ENCODE data around the gene TOM1L2.

Gene TOM1L2

GRCh38 chr17:17873450-17873991, 98.7 kb downstream of the TOM1L2 start:
- peaks cover 30% of the 10 kb centered on the region for H3K36me3 ChIP-seq (ENCODE audit: control insufficient read depth, insufficient read depth, low read length)
- H3K27ac ChIP-seq (ENCODE audit: insufficient read depth, low read length, poor library complexity, severe bottlenecking): no peak overlapping the region
- no peaks in the 10 kb centered on the region for H3K4me1 ChIP-seq (ENCODE audit: control insufficient read depth, insufficient read depth, low read length, poor library complexity, severe bottlenecking)
- DNase-seq: no peak
- H3K9me3 ChIP-seq (ENCODE audit: control insufficient read depth, low read length): no peaks in the 10 kb centered on the region
- no peak overlapping the region for H3K4me3 ChIP-seq (ENCODE audit: insufficient read depth, low read depth, low read length, poor library complexity, severe bottlenecking)
- no peaks in the 10 kb centered on the region for H3K27me3 ChIP-seq (replicated peaks; ENCODE audit: control insufficient read depth, insufficient read depth, low read length, poor library complexity, severe bottlenecking)

- DNase-seq: no peak
- Histone ChIP-seq H3K9me3 (ENCODE audit: control insufficient read depth, low read length) (no peaks in the 10 kb centered on the region), H3K4me1 (ENCODE audit: control insufficient read depth, insufficient read depth, low read length, poor library complexity, severe bottlenecking) (no peaks in the 10 kb centered on the region), H3K36me3 (ENCODE audit: control insufficient read depth, insufficient read depth, low read length) (peaks cover 31% of the 10 kb centered on the region), H3K4me3 (ENCODE audit: insufficient read depth, low read depth, low read length, poor library complexity, severe bottlenecking) (no peak overlapping the region), H3K27me3 (replicated peaks; ENCODE audit: control insufficient read depth, insufficient read depth, low read length, poor library complexity, severe bottlenecking) (no peaks in the 10 kb centered on the region), H3K27ac (ENCODE audit: insufficient read depth, low read length, poor library complexity, severe bottlenecking) (no peak overlapping the region)
Measured at GRCh38 chr17:17872547-17873345, 99.5 kb downstream of the TOM1L2 start.

GRCh38 chr17:17871913-17872312, 100.3 kb downstream of the TOM1L2 start:
- H3K9me3 ChIP-seq (ENCODE audit: control insufficient read depth, low read length): no peaks in the 10 kb centered on the region
- H3K4me3 ChIP-seq (ENCODE audit: insufficient read depth, low read depth, low read length, poor library complexity, severe bottlenecking): no peak overlapping the region
- H3K27me3 ChIP-seq (replicated peaks; ENCODE audit: control insufficient read depth, insufficient read depth, low read length, poor library complexity, severe bottlenecking): no peaks in the 10 kb centered on the region
- H3K36me3 ChIP-seq (ENCODE audit: control insufficient read depth, insufficient read depth, low read length): peaks cover 29% of the 10 kb centered on the region
- no peaks in the 10 kb centered on the region for H3K4me1 ChIP-seq (ENCODE audit: control insufficient read depth, insufficient read depth, low read length, poor library complexity, severe bottlenecking)
- H3K27ac ChIP-seq (ENCODE audit: insufficient read depth, low read length, poor library complexity, severe bottlenecking): no peak overlapping the region
- DNase-seq: no peak

GRCh38 chr17:17870247-17870646, 102.0 kb downstream of the TOM1L2 start:
- Histone ChIP-seq H3K27ac (ENCODE audit: insufficient read depth, low read length, poor library complexity, severe bottlenecking) (no peak overlapping the region), H3K4me1 (ENCODE audit: control insufficient read depth, insufficient read depth, low read length, poor library complexity, severe bottlenecking) (no peaks in the 10 kb centered on the region), H3K4me3 (ENCODE audit: insufficient read depth, low read depth, low read length, poor library complexity, severe bottlenecking) (no peak overlapping the region), H3K36me3 (ENCODE audit: control insufficient read depth, insufficient read depth, low read length) (peaks cover 28% of the 10 kb centered on the region), H3K27me3 (replicated peaks; ENCODE audit: control insufficient read depth, insufficient read depth, low read length, poor library complexity, severe bottlenecking) (no peaks in the 10 kb centered on the region), H3K9me3 (ENCODE audit: control insufficient read depth, low read length) (no peaks in the 10 kb centered on the region)
- no peak for DNase-seq

- H3K4me3 ChIP-seq (ENCODE audit: insufficient read depth, low read depth, low read length, poor library complexity, severe bottlenecking): no peak overlapping the region
- H3K4me1 ChIP-seq (ENCODE audit: control insufficient read depth, insufficient read depth, low read length, poor library complexity, severe bottlenecking): no peaks in the 10 kb centered on the region
- peaks cover 28% of the 10 kb centered on the region for H3K36me3 ChIP-seq (ENCODE audit: control insufficient read depth, insufficient read depth, low read length)
- no peak for DNase-seq
- H3K27me3 ChIP-seq (replicated peaks; ENCODE audit: control insufficient read depth, insufficient read depth, low read length, poor library complexity, severe bottlenecking): no peaks in the 10 kb centered on the region
- H3K9me3 ChIP-seq (ENCODE audit: control insufficient read depth, low read length): no peaks in the 10 kb centered on the region
- no peak overlapping the region for H3K27ac ChIP-seq (ENCODE audit: insufficient read depth, low read length, poor library complexity, severe bottlenecking)
Measured at GRCh38 chr17:17868641-17869522, 103.3 kb downstream of the TOM1L2 start.

- DNase-seq: no peak
- H3K27me3 ChIP-seq (replicated peaks; ENCODE audit: control insufficient read depth, insufficient read depth, low read length, poor library complexity, severe bottlenecking): no peaks in the 10 kb centered on the region
- H3K4me1 ChIP-seq (ENCODE audit: control insufficient read depth, insufficient read depth, low read length, poor library complexity, severe bottlenecking): peaks cover 6% of the 10 kb centered on the region
- H3K9me3 ChIP-seq (ENCODE audit: control insufficient read depth, low read length): no peaks in the 10 kb centered on the region
- H3K27ac ChIP-seq (ENCODE audit: insufficient read depth, low read length, poor library complexity, severe bottlenecking): no peak overlapping the region
- no peak overlapping the region for H3K4me3 ChIP-seq (ENCODE audit: insufficient read depth, low read depth, low read length, poor library complexity, severe bottlenecking)
- peaks cover 28% of the 10 kb centered on the region for H3K36me3 ChIP-seq (ENCODE audit: control insufficient read depth, insufficient read depth, low read length)
Measured at GRCh38 chr17:17866897-17867296, 105.3 kb downstream of the TOM1L2 start.

- no peaks in the 10 kb centered on the region for H3K9me3 ChIP-seq (ENCODE audit: control insufficient read depth, low read length)
- peaks cover 28% of the 10 kb centered on the region for H3K36me3 ChIP-seq (ENCODE audit: control insufficient read depth, insufficient read depth, low read length)
- H3K27me3 ChIP-seq (replicated peaks; ENCODE audit: control insufficient read depth, insufficient read depth, low read length, poor library complexity, severe bottlenecking): no peaks in the 10 kb centered on the region
- H3K4me1 ChIP-seq (ENCODE audit: control insufficient read depth, insufficient read depth, low read length, poor library complexity, severe bottlenecking): peaks cover 6% of the 10 kb centered on the region
- DNase-seq: no peak
- H3K27ac ChIP-seq (ENCODE audit: insufficient read depth, low read length, poor library complexity, severe bottlenecking): no peak overlapping the region
- H3K4me3 ChIP-seq (ENCODE audit: insufficient read depth, low read depth, low read length, poor library complexity, severe bottlenecking): no peak overlapping the region
Measured at GRCh38 chr17:17866425-17866824, 105.8 kb downstream of the TOM1L2 start.

- peaks cover 11% of the 10 kb centered on the region for H3K4me1 ChIP-seq (ENCODE audit: control insufficient read depth, insufficient read depth, low read length, poor library complexity, severe bottlenecking)
- no peaks in the 10 kb centered on the region for H3K27me3 ChIP-seq (replicated peaks; ENCODE audit: control insufficient read depth, insufficient read depth, low read length, poor library complexity, severe bottlenecking)
- H3K27ac ChIP-seq (ENCODE audit: insufficient read depth, low read length, poor library complexity, severe bottlenecking): no peak overlapping the region
- H3K36me3 ChIP-seq (ENCODE audit: control insufficient read depth, insufficient read depth, low read length): peaks cover 29% of the 10 kb centered on the region
- DNase-seq: no peak
- no peaks in the 10 kb centered on the region for H3K9me3 ChIP-seq (ENCODE audit: control insufficient read depth, low read length)
- H3K4me3 ChIP-seq (ENCODE audit: insufficient read depth, low read depth, low read length, poor library complexity, severe bottlenecking): no peak overlapping the region
Measured at GRCh38 chr17:17865035-17865434, 107.2 kb downstream of the TOM1L2 start.

GRCh38 chr17:17860766-17861107, 111.5 kb downstream of the TOM1L2 start:
- Histone ChIP-seq H3K36me3 (ENCODE audit: control insufficient read depth, insufficient read depth, low read length) (peaks cover 3% of the 10 kb centered on the region), H3K9me3 (ENCODE audit: control insufficient read depth, low read length) (no peaks in the 10 kb centered on the region), H3K27ac (ENCODE audit: insufficient read depth, low read length, poor library complexity, severe bottlenecking) (no peak overlapping the region), H3K27me3 (replicated peaks; ENCODE audit: control insufficient read depth, insufficient read depth, low read length, poor library complexity, severe bottlenecking) (no peaks in the 10 kb centered on the region), H3K4me1 (ENCODE audit: control insufficient read depth, insufficient read depth, low read length, poor library complexity, severe bottlenecking) (peaks cover 13% of the 10 kb centered on the region), H3K4me3 (ENCODE audit: insufficient read depth, low read depth, low read length, poor library complexity, severe bottlenecking) (no peak overlapping the region)
- DNase-seq: no peak

Data from effector memory CD4-positive, alpha-beta T cell (primary cell).